ENCODE results near the gene MESD.

Gene MESD

GRCh38 chr15:80984856-80985255 lies 4.8 kb downstream of the MESD start:
- Histone ChIP-seq H3K9me3 (ENCODE audit: control insufficient read depth, insufficient read depth, low read length) (no peaks in the 10 kb centered on the region), H3K4me3 (ENCODE audit: low read depth, low read length) (no peak overlapping the region), H3K27me3 (ENCODE audit: control insufficient read depth, insufficient read depth, low read length) (no peaks in the 10 kb centered on the region), H3K36me3 (ENCODE audit: control insufficient read depth, insufficient read depth, low read length) (peaks cover 11% of the 10 kb centered on the region), H3K9ac (ENCODE audit: low read depth, low read length) (no peak overlapping the region), H3K4me1 (ENCODE audit: control insufficient read depth, insufficient read depth, low read length) (peaks cover 16% of the 10 kb centered on the region)

- Histone ChIP-seq H3K4me1 (ENCODE audit: control insufficient read depth, insufficient read depth, low read length) (peaks cover 19% of the 10 kb centered on the region), H3K9me3 (ENCODE audit: control insufficient read depth, insufficient read depth, low read length) (no peaks in the 10 kb centered on the region), H3K4me3 (ENCODE audit: low read depth, low read length) (no peak overlapping the region), H3K27me3 (ENCODE audit: control insufficient read depth, insufficient read depth, low read length) (no peaks in the 10 kb centered on the region), H3K9ac (ENCODE audit: low read depth, low read length) (no peak overlapping the region), H3K36me3 (ENCODE audit: control insufficient read depth, insufficient read depth, low read length) (peaks cover 14% of the 10 kb centered on the region)
Measured at GRCh38 chr15:80982839-80983238, 6.8 kb downstream of the MESD start.

GRCh38 chr15:80982205-80982604 lies 7.4 kb downstream of the MESD start:
- H3K36me3 ChIP-seq (ENCODE audit: control insufficient read depth, insufficient read depth, low read length) = peaks cover 14% of the 10 kb centered on the region
- H3K4me1 ChIP-seq (ENCODE audit: control insufficient read depth, insufficient read depth, low read length) = peaks cover 23% of the 10 kb centered on the region
- H3K27me3 ChIP-seq (ENCODE audit: control insufficient read depth, insufficient read depth, low read length) = no peaks in the 10 kb centered on the region
- H3K9ac ChIP-seq (ENCODE audit: low read depth, low read length) = no peak overlapping the region
- H3K9me3 ChIP-seq (ENCODE audit: control insufficient read depth, insufficient read depth, low read length) = no peaks in the 10 kb centered on the region
- no peak overlapping the region for H3K4me3 ChIP-seq (ENCODE audit: low read depth, low read length)

GRCh38 chr15:80979538-80980200 lies 9.9 kb downstream of the MESD start:
- Histone ChIP-seq H3K4me3 (ENCODE audit: low read depth, low read length) (no peak overlapping the region), H3K36me3 (ENCODE audit: control insufficient read depth, insufficient read depth, low read length) (peaks cover 14% of the 10 kb centered on the region), H3K27me3 (ENCODE audit: control insufficient read depth, insufficient read depth, low read length) (no peaks in the 10 kb centered on the region), H3K9ac (ENCODE audit: low read depth, low read length) (no peak overlapping the region), H3K4me1 (ENCODE audit: control insufficient read depth, insufficient read depth, low read length) (peaks cover 13% of the 10 kb centered on the region), H3K9me3 (ENCODE audit: control insufficient read depth, insufficient read depth, low read length) (no peaks in the 10 kb centered on the region)

GRCh38 chr15:80978685-80979329 lies 10.8 kb downstream of the MESD start:
- H3K9me3 ChIP-seq (ENCODE audit: control insufficient read depth, insufficient read depth, low read length) = no peaks in the 10 kb centered on the region
- peaks cover 14% of the 10 kb centered on the region for H3K36me3 ChIP-seq (ENCODE audit: control insufficient read depth, insufficient read depth, low read length)
- no peaks in the 10 kb centered on the region for H3K27me3 ChIP-seq (ENCODE audit: control insufficient read depth, insufficient read depth, low read length)
- no peak overlapping the region for H3K4me3 ChIP-seq (ENCODE audit: low read depth, low read length)
- H3K9ac ChIP-seq (ENCODE audit: low read depth, low read length) = no peak overlapping the region
- H3K4me1 ChIP-seq (ENCODE audit: control insufficient read depth, insufficient read depth, low read length) = peaks cover 13% of the 10 kb centered on the region

GRCh38 chr15:80977627-80978036 lies 12.0 kb downstream of the MESD start:
- peaks cover 13% of the 10 kb centered on the region for H3K4me1 ChIP-seq (ENCODE audit: control insufficient read depth, insufficient read depth, low read length)
- H3K36me3 ChIP-seq (ENCODE audit: control insufficient read depth, insufficient read depth, low read length) = peaks cover 14% of the 10 kb centered on the region
- no peaks in the 10 kb centered on the region for H3K9me3 ChIP-seq (ENCODE audit: control insufficient read depth, insufficient read depth, low read length)
- H3K4me3 ChIP-seq (ENCODE audit: low read depth, low read length) = no peak overlapping the region
- no peak overlapping the region for H3K9ac ChIP-seq (ENCODE audit: low read depth, low read length)
- no peaks in the 10 kb centered on the region for H3K27me3 ChIP-seq (ENCODE audit: control insufficient read depth, insufficient read depth, low read length)

- Histone ChIP-seq H3K36me3 (ENCODE audit: control insufficient read depth, insufficient read depth, low read length) (peaks cover 11% of the 10 kb centered on the region), H3K9me3 (ENCODE audit: control insufficient read depth, insufficient read depth, low read length) (no peaks in the 10 kb centered on the region), H3K9ac (ENCODE audit: low read depth, low read length) (no peak overlapping the region), H3K27me3 (ENCODE audit: control insufficient read depth, insufficient read depth, low read length) (no peaks in the 10 kb centered on the region), H3K4me3 (ENCODE audit: low read depth, low read length) (no peak overlapping the region), H3K4me1 (ENCODE audit: control insufficient read depth, insufficient read depth, low read length) (peaks cover 13% of the 10 kb centered on the region)
Measured at GRCh38 chr15:80976851-80977250, 12.8 kb downstream of the MESD start.

- Histone ChIP-seq H3K9ac (ENCODE audit: low read depth, low read length) (no peak overlapping the region), H3K27me3 (ENCODE audit: control insufficient read depth, insufficient read depth, low read length) (no peaks in the 10 kb centered on the region), H3K4me3 (ENCODE audit: low read depth, low read length) (no peak overlapping the region), H3K4me1 (ENCODE audit: control insufficient read depth, insufficient read depth, low read length) (peaks cover 24% of the 10 kb centered on the region), H3K9me3 (ENCODE audit: control insufficient read depth, insufficient read depth, low read length) (no peaks in the 10 kb centered on the region), H3K36me3 (ENCODE audit: control insufficient read depth, insufficient read depth, low read length) (peaks cover 4% of the 10 kb centered on the region)
Measured at GRCh38 chr15:80974914-80975313, 14.7 kb downstream of the MESD start.

GRCh38 chr15:80972276-80972675 lies 17.3 kb downstream of the MESD start:
- H3K9me3 ChIP-seq (ENCODE audit: control insufficient read depth, insufficient read depth, low read length) = no peaks in the 10 kb centered on the region
- H3K4me1 ChIP-seq (ENCODE audit: control insufficient read depth, insufficient read depth, low read length) = peaks cover 16% of the 10 kb centered on the region
- no peak overlapping the region for H3K9ac ChIP-seq (ENCODE audit: low read depth, low read length)
- peaks cover 7% of the 10 kb centered on the region for H3K36me3 ChIP-seq (ENCODE audit: control insufficient read depth, insufficient read depth, low read length)
- no peaks in the 10 kb centered on the region for H3K27me3 ChIP-seq (ENCODE audit: control insufficient read depth, insufficient read depth, low read length)
- H3K4me3 ChIP-seq (ENCODE audit: low read depth, low read length) = no peak overlapping the region

GRCh38 chr15:80971143-80971542 lies 18.5 kb downstream of the MESD start:
- no peaks in the 10 kb centered on the region for H3K27me3 ChIP-seq (ENCODE audit: control insufficient read depth, insufficient read depth, low read length)
- H3K9ac ChIP-seq (ENCODE audit: low read depth, low read length) = no peak overlapping the region
- H3K4me1 ChIP-seq (ENCODE audit: control insufficient read depth, insufficient read depth, low read length) = peaks cover 17% of the 10 kb centered on the region
- H3K9me3 ChIP-seq (ENCODE audit: control insufficient read depth, insufficient read depth, low read length) = no peaks in the 10 kb centered on the region
- peaks cover 7% of the 10 kb centered on the region for H3K36me3 ChIP-seq (ENCODE audit: control insufficient read depth, insufficient read depth, low read length)
- H3K4me3 ChIP-seq (ENCODE audit: low read depth, low read length) = no peak overlapping the region

- H3K4me3 ChIP-seq (ENCODE audit: low read depth, low read length) = no peak overlapping the region
- no peaks in the 10 kb centered on the region for H3K9me3 ChIP-seq (ENCODE audit: control insufficient read depth, insufficient read depth, low read length)
- H3K27me3 ChIP-seq (ENCODE audit: control insufficient read depth, insufficient read depth, low read length) = no peaks in the 10 kb centered on the region
- peaks cover 17% of the 10 kb centered on the region for H3K4me1 ChIP-seq (ENCODE audit: control insufficient read depth, insufficient read depth, low read length)
- H3K9ac ChIP-seq (ENCODE audit: low read depth, low read length) = no peak overlapping the region
- H3K36me3 ChIP-seq (ENCODE audit: control insufficient read depth, insufficient read depth, low read length) = peaks cover 7% of the 10 kb centered on the region
Measured at GRCh38 chr15:80970658-80971057, 19.0 kb downstream of the MESD start.

GRCh38 chr15:80970018-80970657 lies 19.5 kb downstream of the MESD start:
- no peaks in the 10 kb centered on the region for H3K9me3 ChIP-seq (ENCODE audit: control insufficient read depth, insufficient read depth, low read length)
- no peak overlapping the region for H3K9ac ChIP-seq (ENCODE audit: low read depth, low read length)
- H3K36me3 ChIP-seq (ENCODE audit: control insufficient read depth, insufficient read depth, low read length) = peaks cover 7% of the 10 kb centered on the region
- H3K4me3 ChIP-seq (ENCODE audit: low read depth, low read length) = no peak overlapping the region
- no peaks in the 10 kb centered on the region for H3K27me3 ChIP-seq (ENCODE audit: control insufficient read depth, insufficient read depth, low read length)
- H3K4me1 ChIP-seq (ENCODE audit: control insufficient read depth, insufficient read depth, low read length) = peaks cover 17% of the 10 kb centered on the region

Measured in iPS-15b (cell line).